ENCODE results near the gene TARP.
"Not testable (repeated sequence)": the region's sequence is repeated elsewhere in the genome, so short reads cannot be mapped to it uniquely, and the experiment has no call there.

The TARP gene

GRCh38 chr7:38261601-38262000, 11.8 kb downstream of the TARP start:
- DNase-seq (ENCODE audit: low spot score) = not testable (repeated sequence)

- DNase-seq (ENCODE audit: low spot score) = not testable (repeated sequence)
Measured at GRCh38 chr7:38259157-38259556, 14.3 kb downstream of the TARP start.

- no peak for DNase-seq (ENCODE audit: low spot score)
Measured at GRCh38 chr7:38257350-38257677, 16.1 kb downstream of the TARP start.

- not testable (repeated sequence) for DNase-seq (ENCODE audit: low spot score)
Measured at GRCh38 chr7:38249849-38250248, 23.6 kb downstream of the TARP start.

- DNase-seq (ENCODE audit: low spot score) = no peak
Measured at GRCh38 chr7:38248069-38248567, 25.3 kb downstream of the TARP start.

GRCh38 chr7:38245409-38245977, 27.9 kb downstream of the TARP start:
- DNase-seq (ENCODE audit: low spot score) = no peak

- DNase-seq (ENCODE audit: low spot score) = no peak
Measured at GRCh38 chr7:38244516-38244915, 28.9 kb downstream of the TARP start.

GRCh38 chr7:38243345-38243744, 30.1 kb downstream of the TARP start:
- DNase-seq (ENCODE audit: low spot score) = not testable (repeated sequence)

- no peak for DNase-seq (ENCODE audit: low spot score)
Measured at GRCh38 chr7:38242814-38243213, 30.6 kb downstream of the TARP start.

- no peak for DNase-seq (ENCODE audit: low spot score)
Measured at GRCh38 chr7:38241071-38241470, 32.4 kb downstream of the TARP start.

- not testable (repeated sequence) for DNase-seq (ENCODE audit: low spot score)
Measured at GRCh38 chr7:38239129-38239528, 34.3 kb downstream of the TARP start.

- DNase-seq (ENCODE audit: low spot score) = no peak
Measured at GRCh38 chr7:38235606-38236005, 37.8 kb downstream of the TARP start.

GRCh38 chr7:38234759-38235158, 38.7 kb downstream of the TARP start:
- not testable (repeated sequence) for DNase-seq (ENCODE audit: low spot score)

GRCh38 chr7:38232502-38233366, 40.7 kb downstream of the TARP start:
- no peak for DNase-seq (ENCODE audit: low spot score)

- DNase-seq (ENCODE audit: low spot score) = no peak
Measured at GRCh38 chr7:38229884-38230642, 43.4 kb downstream of the TARP start.

GRCh38 chr7:38229386-38229785, 44.0 kb downstream of the TARP start:
- no peak for DNase-seq (ENCODE audit: low spot score)

GRCh38 chr7:38224392-38224791, 49.0 kb downstream of the TARP start:
- DNase-seq (ENCODE audit: low spot score) = no peak

GRCh38 chr7:38223306-38223705, 50.1 kb downstream of the TARP start:
- no peak for DNase-seq (ENCODE audit: low spot score)

GRCh38 chr7:38222481-38223096, 50.8 kb downstream of the TARP start:
- DNase-seq (ENCODE audit: low spot score) = peak; percentile 45

GRCh38 chr7:38220452-38220851, 53.0 kb downstream of the TARP start:
- no peak for DNase-seq (ENCODE audit: low spot score)

- no peak for DNase-seq (ENCODE audit: low spot score)
Measured at GRCh38 chr7:38217672-38218071, 55.8 kb downstream of the TARP start.

Data from germinal center (tissue), 1 donor.